Measurements from ENCODE around the gene MRM1. TPM values are rescaled to one million over a fixed set of nuclear protein-coding genes. Genes with fewer than 3 reads are reported as not detected.

The MRM1 gene
- 2.8 TPM for total RNA-seq

GRCh38 chr17:36601303-36602029 is at the start of gene MRM1:
TSS of gene MRM1 (plus strand) at chr17:36601583. CDS start at chr17:36601811, 228 bp downstream.

DNA sequence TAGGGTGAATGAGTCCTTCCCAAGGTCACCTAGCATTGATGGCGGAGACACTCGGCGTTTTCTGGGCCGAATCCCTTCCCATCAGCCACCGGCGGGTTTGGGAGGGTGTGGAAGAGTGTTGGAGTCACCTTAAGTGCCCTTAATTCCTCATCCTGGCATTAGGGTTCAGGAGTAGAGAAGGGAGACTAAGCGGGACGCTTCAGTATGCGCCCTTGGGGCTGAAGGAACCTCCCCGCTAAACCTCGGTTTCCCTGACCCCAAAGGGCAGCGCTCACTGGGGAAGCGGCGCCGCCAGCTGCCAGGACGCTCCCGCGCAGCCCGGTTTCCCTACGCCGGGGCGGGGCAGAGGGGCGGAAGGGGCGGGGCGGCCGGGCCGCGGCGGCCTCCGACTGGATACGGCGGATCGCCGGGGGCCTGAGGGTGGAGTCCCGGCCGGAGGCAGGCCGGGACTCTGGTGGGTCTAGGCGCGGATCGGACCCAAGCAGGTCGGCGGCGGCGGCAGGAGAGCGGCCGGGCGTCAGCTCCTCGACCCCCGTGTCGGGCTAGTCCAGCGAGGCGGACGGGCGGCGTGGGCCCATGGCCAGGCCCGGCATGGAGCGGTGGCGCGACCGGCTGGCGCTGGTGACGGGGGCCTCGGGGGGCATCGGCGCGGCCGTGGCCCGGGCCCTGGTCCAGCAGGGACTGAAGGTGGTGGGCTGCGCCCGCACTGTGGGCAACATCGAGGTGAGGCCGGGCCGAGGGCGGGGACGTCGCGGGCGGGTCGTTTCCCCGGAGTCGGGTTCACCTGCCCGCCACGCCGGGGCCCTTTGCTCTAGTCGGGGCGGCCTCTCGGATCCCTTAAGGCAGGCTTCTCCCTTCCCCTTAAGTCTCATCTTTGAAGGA is 9.7 kb upstream of the MRM1 start, which contains the start of gene DHRS11:
TSS of gene DHRS11 (plus strand) at position 446 of the 882 bp plus-strand sequence. CDS start at position 577, 131 bp downstream.

Other genes with a start within 250 kb of the MRM1 start
- gene TBC1D3H, start 213.1 kb upstream of the MRM1 start, total RNA-seq = not detected
- 55.1 TPM for gene ZNHIT3, start 114.9 kb upstream of the MRM1 start, total RNA-seq
- gene MYO19, start 66.7 kb upstream of the MRM1 start, total RNA-seq = 54.0 TPM
- 9.9 TPM for gene PIGW, start 66.6 kb upstream of the MRM1 start, total RNA-seq
- 70.8 TPM for gene GGNBP2, start 56.7 kb upstream of the MRM1 start, total RNA-seq
- 12.7 TPM for gene DHRS11, start 9.7 kb upstream of the MRM1 start, total RNA-seq

All from diencephalon (tissue), 1 donor.